T-helper 2 cell treated with Interferon-gamma antibody and Interleukin-4, amounts not matched to agents 100 ng/mL and 5 ng/mL, for 36 hours (primary cell): ENCODE data around the gene WWOX. TPM values are rescaled to one million over a fixed set of nuclear protein-coding genes. Genes with fewer than 3 reads are reported as not detected.
"Not testable (repeated sequence)": the region's sequence is repeated elsewhere in the genome, so short reads cannot be mapped to it uniquely, and the experiment has no call there.

ENCODE experiments used
- intact Hi-C: fragments of 100-400 bp; cut with micrococcal nuclease; formaldehyde crosslinking; loops from one replicate; pipeline ENCODE4 v1.15.1; 2023
- total RNA-seq: library from RNA; stranded (reverse); gene quantifications from 2 replicates; pipeline ENCODE4 v1.2.3, GENCODE V29; 2022

WWOX gene
- total RNA-seq, 1 donor from 2014 or later = 26.3 TPM

- intact Hi-C loops = no loop called here
Measured at GRCh38 chr16:78672779-78673556, 573.5 kb downstream of the WWOX start.

DNA sequence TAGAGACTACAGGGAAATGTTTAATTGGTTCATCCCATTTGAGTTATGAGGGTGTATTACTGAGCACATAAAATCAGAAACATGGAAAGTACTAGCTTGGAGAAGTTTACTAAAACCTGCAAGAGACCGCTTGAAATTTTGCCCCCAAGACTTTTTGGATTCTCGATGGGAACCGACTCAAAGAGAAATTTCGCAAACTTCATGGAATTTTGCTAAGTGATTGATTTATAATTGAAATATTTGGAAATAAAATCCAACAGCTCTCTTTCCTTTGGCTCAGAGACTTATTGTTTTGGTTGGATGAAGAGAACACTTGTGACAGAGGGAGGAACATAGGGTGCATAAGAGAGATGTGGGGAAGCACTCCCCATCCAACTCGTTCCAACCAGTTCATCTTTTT lies 574.4 kb downstream of the WWOX start:
- intact Hi-C loops = no loop called here

DNA sequence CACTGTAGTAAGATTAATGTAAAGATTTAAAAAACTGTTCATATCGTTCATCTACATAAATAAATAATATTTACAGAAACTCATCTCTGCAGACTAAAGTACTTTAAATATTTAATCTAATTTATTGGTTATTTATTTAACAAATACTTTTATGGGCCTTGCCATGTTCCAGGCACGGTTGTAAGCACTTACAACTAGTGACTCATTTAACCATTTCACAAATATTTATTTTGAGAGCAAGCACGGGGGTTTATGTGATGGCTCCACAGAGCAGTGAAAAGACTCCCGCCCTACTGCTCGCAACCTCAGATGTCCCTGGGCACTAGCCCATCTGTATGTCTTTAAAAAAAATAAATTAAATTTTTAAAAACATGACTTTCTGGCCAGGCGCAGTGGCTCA lies 575.9 kb downstream of the WWOX start:
- intact Hi-C loops = no loop called here

GRCh38 chr16:78675951-78676792 lies 576.7 kb downstream of the WWOX start:
- intact Hi-C loops = no loop called here

DNA sequence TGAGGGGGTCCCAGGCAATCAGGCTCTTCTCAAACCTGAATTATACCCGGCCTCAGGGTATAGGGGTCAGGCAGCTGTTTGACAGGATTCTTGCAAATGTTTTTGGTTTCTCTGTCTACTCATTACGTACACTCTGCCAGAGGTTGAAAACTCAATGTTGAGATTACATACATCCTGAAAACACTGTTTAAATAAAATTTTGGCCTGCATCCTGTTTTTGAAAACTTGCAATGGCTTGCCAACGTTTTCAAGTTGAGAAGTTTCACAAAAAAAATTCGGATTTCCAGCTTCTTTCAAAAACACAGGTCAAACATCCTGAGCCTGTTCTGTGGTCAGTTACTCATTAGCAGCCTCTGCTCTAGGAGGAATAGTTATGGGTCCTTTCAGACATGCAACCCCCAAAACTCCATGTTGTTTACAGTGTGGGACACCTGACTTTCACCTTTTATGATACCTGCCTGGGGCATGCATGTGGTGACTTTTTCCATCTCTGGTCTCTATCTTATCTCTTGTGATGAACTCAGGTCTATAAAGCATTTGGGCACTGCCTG lies 577.8 kb downstream of the WWOX start:
- intact Hi-C loops = no loop called here

GRCh38 chr16:78679546-78679945 lies 580.1 kb downstream of the WWOX start:
- intact Hi-C loops = no loop called here

- intact Hi-C loops = no loop called here
Measured at GRCh38 chr16:78681743-78682142, 582.3 kb downstream of the WWOX start.

DNA sequence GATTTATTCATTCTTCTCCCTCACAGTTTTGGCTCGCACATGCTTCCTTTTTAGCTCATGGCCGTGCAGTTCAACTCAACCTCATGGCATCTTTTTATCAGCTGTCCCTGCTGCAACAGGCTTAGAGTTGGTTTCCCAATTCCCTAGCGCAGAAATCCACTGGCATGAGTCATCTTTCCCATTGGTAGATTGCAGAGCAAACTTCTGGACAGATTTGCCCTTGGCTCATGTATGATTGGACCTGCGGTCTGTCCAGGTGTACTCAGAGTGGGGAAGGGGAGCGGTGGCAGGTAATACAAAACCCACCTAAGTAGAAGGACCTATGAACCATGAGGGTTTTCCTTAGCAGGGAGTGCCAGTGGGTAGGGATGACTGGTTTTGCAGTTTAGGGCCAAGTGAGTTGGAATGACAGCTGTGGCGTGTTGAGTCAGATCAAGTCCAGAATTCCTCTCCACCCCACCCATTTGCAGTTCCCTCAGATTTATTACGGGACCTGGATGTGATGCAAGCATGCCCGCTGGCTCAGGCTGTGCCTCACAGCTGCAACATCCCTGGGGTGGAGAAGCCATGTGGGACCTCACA lies 584.7 kb downstream of the WWOX start:
- intact Hi-C loops = no loop called here

- intact Hi-C loops = no loop called here
Measured at GRCh38 chr16:78684655-78685375, 585.4 kb downstream of the WWOX start.

DNA sequence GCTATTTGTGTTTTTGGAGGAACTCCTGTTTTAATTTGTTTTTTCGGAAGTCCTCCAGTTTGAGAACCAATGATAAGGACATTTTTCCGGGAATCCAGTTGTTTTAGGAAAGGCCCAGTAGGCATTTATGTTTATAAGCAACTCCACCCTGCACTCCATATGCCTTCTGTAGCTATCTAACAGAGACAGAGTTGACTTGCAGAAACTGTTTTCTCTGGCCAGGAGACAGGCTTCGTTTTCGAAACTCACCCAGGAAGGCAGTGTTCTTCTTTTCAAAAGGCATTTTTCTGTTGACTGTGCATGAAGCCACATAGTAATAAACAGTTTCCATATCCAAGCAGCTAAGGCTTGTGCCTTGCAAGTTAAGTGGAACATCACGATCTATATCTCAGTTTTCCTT lies 587.1 kb downstream of the WWOX start:
- intact Hi-C loops = no loop called here

DNA sequence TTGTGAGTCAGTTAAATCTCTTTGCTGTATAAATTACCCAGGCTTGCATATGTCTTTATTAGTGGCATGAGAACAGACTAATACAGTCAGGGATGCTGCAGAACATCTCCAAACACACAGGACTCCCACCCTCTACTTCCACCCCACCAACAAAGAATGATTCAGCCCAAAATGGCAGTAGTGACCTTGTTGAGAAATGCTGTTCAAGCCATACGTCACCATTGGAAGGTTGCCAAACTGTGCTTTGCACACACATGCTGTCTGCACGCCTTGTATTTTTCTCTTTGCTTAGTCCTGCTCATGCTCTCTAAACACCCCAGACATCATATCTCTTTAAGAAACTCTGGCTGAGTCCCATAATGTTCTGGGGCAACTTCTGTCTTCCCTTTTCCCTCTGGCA lies 589.6 kb downstream of the WWOX start:
- intact Hi-C loops = no loop called here

DNA sequence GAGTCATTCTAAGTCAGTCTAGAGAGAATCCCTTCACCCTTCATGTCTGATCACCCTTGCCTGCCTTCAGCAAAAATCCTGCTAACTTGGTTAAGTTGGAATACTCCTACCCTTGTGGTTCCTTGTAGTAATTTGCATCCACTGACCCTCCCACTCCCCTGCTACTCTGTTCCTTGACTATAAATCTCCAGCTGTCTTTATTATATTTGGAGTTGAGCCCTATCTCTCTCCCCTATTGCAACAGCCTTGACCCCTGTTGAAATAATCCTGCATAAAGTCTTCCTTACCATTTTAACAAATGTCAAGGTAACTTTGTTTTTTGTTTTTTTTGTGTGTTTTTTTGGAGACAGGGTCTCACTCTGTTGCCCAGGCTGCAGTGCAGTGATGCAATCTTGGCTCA lies 590.1 kb downstream of the WWOX start:
- intact Hi-C loops = no loop called here

- intact Hi-C loops = no loop called here
Measured at GRCh38 chr16:78690510-78690909, 591.1 kb downstream of the WWOX start.

DNA sequence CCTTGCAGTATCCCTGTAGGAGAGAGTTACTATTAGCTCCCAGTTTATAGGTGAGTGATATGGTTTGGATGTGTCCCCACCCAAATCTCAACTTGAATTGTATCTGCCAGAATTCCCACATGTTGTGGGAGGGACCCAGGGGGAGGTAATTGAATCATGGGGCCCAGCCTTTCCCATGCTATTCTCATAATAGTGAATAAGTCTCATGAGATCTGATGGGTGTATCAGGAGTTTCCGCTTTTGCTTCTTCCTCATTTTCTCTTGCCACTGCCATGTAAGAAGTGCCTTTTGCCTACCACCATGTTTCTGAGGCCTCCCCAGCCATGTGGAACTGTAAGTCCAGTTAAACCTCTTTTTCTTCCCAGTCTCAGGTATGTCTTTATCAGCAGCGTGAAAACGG lies 592.3 kb downstream of the WWOX start:
- intact Hi-C loops = not testable (repeated sequence)

DNA sequence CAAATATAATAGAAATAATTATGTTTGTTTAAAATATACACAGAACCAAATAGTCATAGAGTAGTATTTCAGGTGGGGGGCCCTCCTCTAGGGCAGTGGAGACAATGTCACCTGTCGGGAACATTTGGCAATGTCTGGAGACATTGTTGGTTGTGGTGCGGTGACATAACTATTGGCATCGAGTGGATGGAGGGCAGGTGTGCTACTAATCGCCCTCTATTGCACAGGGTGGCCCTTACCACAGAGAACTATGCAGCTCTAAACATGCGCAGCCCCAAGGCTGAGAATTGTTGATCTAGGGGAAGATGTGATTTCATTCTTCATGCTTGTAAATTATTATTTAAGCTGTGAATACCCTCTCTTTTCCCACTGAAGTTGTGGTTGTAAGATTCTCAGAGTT lies 594.0 kb downstream of the WWOX start:
- intact Hi-C loops = no loop called here

DNA sequence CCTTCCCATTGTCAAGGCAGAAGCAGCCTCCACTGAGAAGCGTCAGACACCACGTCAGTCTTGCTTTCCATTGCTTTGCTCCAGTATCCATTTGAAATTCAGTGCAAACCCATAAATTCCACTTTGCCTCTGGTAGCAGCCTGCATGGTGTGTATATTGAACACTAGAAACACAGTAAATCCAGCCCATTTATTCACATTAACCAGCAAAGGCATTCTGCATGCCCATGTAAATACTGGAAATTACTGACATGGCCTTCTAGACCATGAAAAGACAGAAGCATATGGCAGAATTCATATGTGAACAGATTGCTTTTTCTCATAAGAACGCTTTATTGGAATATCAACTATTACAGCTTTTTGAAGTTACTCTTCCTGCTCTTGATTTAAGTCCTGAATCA lies 595.0 kb downstream of the WWOX start:
- intact Hi-C loops = no loop called here

DNA sequence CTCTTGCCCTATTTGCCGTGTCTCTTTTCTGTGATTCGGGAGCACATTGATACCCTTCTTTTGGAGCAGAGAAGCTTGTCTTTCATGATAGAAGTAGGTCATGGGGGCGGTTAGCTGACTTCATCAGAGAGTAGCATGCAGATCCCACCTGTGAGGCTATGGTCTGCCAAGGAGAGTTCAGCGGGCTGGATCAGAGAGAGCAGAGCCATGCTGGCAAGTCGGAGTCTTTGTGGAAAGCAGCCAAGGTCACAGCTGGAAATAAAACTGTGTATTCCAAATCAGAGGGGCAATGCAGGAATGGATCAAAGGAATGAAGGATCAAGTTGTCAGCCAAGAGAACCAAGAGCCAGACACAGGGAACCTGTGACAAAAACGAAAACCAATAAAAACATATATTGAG lies 595.9 kb downstream of the WWOX start:
- intact Hi-C loops = no loop called here

DNA sequence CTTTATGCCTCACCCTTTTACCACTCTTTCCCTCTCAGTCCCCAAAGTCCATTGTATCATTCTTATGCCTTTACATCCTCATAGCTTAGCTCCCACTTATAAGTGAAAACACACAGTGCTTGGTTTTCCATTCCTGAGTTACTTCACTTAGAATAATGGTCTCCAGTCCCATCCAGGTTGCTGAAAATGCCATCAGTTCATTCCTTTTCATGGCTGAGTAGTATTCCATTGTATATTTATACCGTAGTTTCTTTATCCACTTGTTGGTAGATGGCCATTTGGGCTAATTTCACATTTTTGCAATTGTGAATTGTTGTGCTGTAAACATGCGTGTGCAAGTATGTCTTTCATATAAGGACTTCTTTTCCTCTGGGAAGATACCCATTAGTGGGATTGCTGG lies 597.3 kb downstream of the WWOX start:
- intact Hi-C loops = no loop called here

- intact Hi-C loops = no loop called here
Measured at GRCh38 chr16:78697426-78697825, 598.0 kb downstream of the WWOX start.

- intact Hi-C loops = loop anchor here (10.0 kb wide), 1 partner anchor 1381 kb away; no protein-coding TSS in a partner anchor
Measured at GRCh38 chr16:78703936-78704335, 604.5 kb downstream of the WWOX start.

GRCh38 chr16:78704416-78704815 lies 605.0 kb downstream of the WWOX start:
- intact Hi-C loops = loop anchor here (10.0 kb wide), 1 partner anchor 1380 kb away; no protein-coding TSS in a partner anchor
